DMS 273 (cell line): ENCODE measurements around the gene IMMP2L.

Experiments used
- DNase-seq: peaks from one replicate; lab custom pipeline; 2025; ENCODE audit not compliant: unreplicated experiment; lab: John Stamatoyannopoulos, UW

Gene IMMP2L

DNA sequence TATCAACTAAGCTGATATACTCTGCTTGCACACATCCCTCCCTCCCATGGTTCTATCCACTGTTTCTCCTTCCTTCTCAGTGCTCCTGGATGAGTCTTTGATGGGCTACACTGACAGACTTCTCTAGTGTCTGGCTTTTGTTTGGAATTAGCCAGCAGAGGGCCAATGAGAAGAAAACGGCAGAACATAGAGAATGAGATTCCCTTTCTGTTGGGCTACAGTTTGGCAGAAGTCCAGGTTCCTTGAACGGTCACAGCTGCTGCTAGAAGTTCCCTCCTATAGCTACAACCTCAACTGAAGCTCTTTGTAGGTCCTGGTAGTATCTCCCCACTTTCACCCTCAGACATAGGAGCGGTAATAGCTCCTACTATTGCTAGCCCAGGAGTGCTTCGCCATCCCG is 722.4 kb downstream of the IMMP2L start:
- DNase-seq, result peak; percentile 97

DNA sequence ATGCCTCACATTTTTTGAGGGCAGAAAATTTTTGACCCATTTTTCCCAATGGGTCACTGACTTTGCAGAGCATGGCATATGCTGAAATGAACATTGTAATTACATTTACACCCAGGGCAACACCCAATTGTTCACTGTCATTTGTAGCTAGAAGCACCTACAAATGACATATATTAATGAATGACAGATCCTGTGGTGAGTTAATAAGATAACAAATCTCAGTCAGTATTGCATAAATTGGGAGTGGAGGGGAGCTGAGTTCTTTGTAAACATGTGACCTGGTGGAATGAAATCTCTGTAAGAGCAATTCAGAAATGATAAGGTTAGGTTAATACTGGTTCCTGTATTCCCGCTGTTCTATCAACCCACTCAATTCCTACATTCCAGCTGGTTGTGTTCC is 726.4 kb downstream of the IMMP2L start:
- no peak for DNase-seq

DNA sequence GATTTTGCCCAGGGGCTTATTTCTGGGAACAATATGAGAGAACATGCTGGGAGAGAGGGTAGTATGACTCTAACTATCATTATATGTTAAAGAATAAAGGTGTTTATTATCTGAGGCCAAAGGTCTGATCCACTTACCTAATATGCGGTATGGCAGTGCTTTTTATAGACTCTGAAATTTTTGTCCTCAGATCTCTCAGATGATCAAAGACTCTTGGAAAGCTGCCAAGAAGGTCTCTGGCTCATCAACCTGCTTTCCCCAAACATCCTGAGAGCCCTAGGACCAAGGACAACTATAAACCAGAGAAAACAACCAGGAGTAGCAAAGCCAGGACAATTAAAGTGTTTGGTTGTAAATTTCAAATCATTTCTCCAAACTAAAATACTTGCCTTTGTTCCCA is 727.1 kb downstream of the IMMP2L start:
- DNase-seq, result peak; percentile 66

DNA sequence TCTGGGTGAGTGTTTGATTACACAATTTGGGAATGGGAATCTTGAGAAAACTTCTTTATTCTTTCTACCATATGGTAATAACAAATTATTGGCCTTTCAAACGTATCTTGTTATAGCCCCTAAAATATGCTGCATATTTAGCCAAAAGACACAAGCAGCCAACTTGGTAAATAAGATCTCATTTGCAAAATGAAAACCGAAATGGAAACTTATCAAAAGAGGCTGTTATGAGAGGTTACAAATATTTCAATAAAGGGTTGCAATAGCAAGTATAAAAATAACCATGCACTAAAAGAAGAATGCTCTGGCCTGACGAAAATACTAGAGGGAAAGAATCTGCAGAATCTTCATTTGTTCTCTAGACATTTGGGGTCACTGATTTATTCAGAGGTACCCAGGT is 730.9 kb downstream of the IMMP2L start:
- DNase-seq, result no peak

DNA sequence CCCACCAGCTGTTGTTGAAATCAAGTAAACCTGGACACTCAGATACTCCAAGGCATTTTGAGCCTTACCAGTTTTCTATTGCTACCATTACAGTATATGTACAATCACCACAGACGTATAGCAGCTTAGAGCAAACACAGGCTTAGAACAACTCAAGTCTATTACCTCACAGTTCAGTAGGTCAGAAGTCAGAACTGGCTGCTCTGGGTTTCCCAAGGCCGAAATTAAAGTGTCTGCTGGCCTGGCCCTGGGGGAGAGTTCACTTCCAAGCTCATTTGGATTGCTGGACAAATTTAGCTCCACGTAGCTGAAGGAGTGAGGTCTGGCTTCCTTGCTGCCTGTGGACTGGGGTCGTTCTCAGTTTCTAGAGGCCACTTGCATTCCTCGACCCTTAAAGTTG is 731.5 kb downstream of the IMMP2L start:
- no peak for DNase-seq

DNA sequence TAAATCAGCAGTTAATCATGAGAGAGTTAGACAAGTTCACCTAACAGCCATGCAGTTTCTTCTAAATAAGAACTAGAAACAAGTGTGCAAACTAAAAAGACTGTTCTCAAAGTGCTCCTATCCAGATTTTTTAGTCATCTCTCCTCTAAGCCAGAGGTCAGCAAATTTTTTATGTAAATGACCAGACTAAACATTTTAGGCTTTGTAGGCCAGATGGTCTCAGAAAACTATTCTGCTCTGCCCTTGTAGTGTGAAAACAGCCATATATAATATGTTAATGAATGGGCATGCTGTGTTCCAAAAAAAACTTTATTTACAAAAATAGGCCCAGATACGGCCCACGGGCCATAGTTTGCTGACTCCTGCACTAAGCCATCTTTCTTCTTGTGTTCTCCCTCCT is 734.4 kb downstream of the IMMP2L start:
- peak; percentile 37 for DNase-seq

DNA sequence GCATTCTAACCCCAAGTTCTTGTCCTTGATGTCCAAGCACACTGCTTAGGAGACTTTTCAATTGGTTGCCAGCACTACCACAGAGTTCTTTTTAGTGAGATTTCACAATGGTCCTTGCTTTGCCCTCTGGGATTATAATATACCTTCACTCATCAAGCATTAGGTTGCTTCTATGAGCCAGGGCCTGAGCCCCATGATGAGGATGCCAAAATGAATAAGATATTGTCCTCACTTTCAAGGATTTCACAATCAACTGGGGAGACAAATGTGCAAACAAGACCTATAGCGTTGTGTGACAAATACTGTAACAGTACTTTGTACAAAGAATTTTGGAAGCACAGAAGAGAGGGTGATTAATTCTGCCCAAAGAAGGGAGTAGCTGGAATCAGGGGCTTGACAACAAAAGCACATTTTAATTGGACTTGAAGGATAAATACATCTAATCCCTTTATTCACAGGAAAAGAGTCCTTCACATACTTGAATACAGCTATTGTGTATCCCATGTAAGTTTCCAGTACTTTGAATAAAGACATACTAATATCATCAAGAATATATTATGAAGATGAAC is 734.9 kb downstream of the IMMP2L start:
- DNase-seq, result no peak

DNA sequence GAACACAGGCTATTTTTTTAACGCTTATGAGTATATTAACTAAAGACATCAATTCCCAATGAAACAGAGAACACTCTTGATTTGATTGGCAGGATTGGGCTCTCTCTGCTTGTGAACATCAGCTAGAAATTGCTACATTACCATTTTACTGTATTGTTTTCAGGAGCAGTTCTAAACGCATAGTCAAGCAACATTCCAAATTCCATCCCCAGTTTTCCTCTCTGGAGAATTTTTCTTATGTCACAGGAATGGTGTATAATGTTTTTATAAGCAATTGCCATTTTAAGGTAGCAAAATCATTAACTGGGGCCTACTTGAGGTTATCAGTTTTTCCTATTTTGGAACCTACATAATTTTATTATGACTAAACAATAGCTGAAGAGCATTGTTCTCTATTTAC is 748.3 kb downstream of the IMMP2L start:
- no peak for DNase-seq

DNA sequence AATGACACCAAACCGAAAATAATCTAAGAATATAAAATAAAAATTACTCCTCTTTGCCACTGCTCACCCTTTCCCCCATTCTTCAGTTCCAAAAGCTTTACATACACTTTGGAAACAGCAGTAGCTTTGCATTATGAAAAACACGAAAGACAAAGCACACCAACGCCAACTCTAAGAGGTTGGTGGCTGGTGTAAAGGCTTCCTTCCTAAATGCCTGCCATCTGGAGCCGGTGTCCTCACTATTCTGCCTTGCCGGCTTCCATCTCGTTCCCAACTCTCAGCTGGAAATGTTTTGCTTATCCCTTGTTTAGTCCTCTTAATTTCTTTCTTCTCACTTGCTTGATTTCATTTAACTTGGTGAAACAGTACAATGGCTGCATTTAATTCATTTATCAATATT is 752.5 kb downstream of the IMMP2L start:
- DNase-seq, result peak; percentile 77

DNA sequence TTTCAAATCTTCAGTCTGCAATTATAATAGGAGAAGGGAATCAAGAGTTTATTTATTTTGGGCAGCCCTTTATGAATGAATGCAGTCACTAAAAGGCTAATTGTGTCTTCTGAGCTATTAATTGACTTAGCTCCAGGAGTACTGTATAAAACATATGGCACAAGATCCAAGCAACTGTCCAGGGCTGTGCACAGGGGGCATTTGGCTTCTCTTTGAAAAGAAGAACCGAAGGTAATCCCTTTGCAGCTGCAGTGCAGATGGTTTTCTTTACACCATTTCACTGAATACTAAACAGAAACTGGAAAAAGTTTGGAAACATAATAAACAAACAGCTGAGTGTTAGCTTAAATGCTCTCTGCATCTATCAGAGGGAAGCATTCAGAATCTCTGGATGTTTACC is 753.9 kb downstream of the IMMP2L start:
- peak; percentile 90 for DNase-seq

DNA sequence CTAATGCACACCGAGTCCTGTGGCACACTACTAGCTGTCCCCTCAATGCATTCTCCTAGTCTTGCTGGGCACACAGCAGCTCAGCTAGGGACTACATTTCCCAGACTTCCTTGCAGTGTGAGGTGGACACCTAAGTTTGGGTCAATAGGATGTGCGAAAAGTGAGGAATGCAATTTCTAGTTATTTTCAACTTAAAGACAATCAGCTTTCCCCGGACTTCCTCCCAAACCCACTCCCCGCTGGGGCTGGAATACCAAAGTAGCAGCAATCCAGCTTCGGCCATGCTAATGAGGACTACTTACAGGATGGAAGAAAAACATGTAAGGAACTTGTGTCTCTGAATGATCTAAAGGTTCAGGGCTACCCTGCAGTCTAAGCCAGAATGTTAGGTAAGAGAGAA is 757.8 kb downstream of the IMMP2L start:
- no peak for DNase-seq

DNA sequence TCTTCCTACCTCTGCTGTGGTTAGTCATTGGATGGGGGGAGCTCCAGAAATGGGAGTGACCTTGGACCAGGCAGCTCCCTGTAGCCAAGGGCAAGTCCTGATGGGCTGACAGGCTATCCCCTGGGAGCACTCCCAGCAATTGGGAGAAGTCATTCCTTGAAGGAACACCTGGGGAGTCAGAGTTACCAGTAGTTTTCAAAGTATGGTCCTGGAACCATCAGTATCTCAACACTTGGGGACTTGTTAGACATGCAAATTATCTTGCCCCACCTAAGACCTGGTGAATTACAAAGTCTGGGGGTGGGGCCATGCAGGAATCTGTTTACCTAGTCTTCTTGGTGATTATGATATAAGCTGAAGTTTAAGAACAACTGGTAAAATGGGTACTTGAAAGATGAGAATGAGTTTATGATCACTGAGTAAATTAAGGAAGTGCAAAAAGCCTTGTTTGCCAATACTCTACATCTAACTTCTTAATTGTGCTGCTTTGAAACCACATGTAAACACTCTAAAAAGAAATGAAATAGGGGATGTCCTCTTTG is 758.6 kb downstream of the IMMP2L start:
- no peak for DNase-seq

DNA sequence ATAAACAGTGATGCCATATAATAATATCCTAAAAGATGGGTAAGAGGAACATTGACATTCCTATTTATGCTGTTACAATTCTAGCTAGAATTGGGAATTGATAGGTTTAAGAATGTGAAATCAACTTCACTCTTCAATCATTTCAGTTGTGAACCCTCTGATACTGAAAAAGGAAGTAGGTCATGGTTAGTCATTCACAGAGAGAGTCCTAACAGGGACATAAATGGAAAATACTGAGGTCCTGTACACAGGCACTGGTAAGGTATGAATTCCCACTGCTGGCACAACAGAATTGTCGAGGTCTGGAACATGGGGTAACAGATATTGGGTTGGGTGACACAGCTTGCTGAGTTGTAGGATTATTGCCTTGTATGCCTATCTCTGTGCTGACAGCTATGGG is 760.8 kb downstream of the IMMP2L start:
- no peak for DNase-seq

DNA sequence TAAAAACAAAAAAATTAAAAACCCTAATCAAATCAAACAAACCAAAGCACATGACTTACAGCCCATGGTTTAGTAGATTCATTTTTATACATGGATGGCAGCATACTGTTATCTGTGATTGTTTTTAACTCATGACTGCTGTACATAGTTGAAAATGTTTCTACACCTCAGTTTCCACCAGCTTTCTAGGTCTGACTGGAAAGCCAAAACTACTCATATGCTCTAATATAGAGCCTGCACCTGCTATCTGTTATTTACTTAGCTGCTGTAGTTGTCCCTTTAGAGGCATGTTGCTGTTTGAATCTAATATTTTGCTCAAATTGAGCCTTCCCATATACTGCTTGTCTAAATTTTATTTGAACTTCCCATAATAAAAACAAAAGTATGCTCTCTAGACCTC is 761.3 kb downstream of the IMMP2L start:
- no peak for DNase-seq

DNA sequence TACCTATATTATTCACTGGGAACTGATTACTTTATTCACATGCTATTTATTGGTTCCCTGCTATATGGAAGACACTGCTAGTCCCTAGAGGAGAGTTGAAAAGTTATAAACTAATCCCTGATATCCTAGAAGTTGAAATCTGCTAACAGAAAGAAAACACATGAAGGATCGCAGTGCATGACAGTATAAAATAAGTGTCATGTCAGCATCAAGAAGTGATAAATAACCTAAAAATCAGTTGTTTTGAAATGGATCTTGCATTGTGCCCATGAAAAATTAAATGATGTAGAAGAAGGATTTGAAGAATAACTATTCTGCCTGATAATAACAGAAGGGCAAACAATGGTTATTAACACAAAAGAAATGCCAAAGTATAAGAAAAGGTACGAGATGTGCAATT is 764.6 kb downstream of the IMMP2L start:
- no peak for DNase-seq

DNA sequence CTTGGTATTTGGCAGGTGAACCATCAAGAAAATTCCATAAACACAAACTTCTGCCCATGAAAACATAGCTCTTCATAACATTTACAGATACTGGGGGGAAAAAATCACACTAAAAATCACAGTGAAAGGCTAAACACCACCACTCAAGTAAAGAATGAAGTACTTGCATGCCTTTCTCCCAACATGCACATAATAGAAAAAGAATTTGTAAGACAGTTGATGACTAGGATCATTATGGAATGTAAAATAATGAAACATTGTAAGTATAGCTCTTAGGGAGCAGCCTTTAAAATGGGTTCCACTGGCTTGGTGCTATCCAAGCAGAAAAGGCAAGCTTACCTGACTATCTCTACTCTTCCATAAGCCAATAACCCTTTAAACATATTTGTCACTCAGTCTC is 771.3 kb downstream of the IMMP2L start:
- DNase-seq, result no peak

DNA sequence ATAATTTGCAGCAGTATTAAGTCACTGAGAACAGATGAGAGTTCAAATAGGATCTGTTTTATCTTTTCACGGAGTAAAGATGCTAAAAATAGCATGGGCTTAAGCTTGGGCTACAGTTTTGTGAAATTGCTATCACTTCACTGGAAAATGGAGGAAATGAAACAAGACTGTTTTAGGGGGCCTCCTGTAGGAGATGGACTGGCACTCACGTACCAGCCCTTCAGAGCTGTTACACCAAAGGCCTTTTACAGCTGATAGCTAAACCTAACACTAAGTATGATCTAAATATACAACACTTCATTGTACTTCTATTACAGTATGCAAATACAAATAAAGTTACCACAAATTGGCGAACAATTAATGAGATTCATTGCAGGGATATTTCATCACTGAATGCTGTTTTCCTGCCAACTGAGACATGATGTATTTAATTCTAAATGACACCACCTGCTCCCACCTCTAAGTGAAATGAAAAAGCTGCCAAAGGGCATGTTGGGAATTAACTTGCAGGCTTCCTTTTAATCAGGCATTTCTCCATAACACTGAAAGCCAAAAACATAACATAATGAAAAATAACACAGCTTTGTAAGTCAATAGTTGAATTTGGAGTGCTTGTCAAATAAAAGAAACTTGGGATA is 775.8 kb downstream of the IMMP2L start:
- DNase-seq, result peak; percentile 89

DNA sequence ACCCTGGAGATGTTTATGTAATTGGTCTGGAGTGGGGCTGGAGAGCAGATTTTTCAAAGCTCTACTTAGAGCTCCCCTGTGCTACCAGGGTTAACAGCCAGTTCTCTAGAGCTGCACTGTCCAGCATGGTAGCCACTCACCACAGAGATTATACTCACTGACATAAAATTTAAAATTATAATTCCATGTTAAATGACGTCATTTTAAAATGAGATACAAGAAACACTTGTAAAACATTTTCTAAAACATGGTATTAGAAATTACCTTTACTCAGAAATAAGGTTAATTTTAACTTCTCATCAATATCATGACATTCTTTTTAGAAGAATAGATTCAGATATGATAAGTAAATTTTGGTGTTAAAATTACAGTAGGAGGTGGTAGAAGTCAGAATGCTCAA is 777.5 kb downstream of the IMMP2L start:
- DNase-seq, result no peak

DNA sequence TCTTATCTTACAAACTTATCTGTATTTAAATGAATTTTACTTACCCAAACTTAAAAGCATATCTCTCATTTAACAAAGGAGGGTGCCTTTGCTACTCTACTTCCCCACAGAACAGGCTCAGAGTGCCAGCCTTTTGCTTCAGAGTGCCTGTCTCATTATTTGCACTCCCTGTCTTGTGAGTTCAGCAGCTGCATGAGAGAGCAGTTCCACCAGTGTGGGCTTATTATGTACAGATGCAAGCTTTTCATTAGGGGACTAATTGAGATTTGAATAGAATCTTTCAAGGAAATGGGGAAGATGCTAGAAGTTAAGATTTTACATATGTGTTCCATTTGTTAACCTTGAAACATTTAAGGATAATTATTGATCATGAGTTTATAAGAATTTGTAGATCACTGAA is 781.6 kb downstream of the IMMP2L start:
- peak; percentile 28 for DNase-seq

DNA sequence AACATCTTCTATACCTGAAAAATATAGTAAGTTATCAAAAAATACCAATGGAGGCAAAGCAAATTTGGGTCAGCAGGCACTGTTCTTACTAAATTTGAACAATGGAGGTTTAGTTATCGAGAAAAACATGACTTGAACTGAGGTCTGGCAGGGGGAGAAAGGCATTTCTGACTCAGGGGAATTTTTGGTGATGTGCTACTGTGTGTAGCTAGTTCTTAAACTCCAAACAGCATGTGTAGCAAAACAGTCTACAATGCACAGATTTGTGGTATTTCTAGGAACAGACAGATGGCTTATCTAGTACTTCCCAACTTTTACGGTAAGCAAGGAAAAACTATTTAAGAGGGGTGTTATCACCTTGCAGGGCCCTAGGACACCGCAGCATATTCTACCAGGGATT is 783.0 kb downstream of the IMMP2L start:
- DNase-seq, result no peak

DNA sequence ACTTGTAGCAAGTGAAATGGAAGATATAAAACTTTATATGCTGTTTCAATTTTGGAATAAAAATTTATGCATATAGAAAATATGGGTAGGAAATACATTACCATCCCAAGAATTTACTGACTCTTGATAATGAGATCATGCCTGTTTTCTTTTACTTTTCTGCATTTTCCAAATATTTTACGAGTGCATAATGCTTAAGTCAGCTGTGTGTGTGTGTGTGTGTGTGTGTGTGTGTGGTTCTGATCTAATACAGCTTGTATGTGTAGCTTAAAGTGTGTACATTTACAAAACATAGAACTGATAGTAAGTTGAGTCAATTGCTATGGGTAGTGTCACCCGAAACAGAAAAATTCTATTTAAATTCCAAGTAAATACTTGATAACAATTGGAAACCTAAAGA is 787.2 kb downstream of the IMMP2L start:
- DNase-seq, result no peak

DNA sequence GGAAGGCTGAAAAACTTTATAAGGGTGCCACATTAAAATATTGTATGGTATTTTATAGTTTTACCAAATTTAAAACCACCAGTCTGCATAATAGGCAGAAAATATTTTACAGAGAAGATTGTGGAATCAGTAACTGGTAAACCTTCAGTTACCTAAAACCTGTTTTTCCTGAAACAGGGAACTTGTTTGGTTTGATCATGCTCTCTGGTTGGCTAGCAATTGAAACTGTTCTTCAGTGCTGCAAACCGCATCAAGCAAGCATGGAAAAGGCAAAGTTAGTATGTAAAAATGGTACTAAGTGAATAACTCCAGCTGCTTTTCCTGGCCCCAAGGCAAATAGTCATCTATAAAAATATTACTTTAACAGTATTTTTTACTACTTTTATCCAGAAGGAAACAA is 788.2 kb downstream of the IMMP2L start:
- DNase-seq, result no peak

DNA sequence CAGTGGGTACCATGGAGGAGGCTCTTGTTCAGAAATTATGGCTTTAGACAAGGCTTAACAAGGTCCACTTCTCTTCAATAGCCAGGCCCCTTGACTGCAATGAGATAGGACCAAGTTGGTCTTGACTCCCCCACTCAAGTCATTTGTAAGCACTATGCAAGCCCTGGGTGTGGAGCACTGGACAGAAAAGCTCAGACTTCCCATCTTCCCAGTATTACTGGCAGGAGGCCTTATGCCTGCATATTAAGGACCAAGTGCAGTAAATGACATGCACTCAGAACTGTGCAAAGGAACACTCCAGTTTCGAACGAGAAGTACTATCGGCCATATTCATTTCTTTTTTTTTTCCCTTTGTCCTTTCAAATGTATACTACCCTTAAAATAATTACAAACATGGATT is 789.7 kb downstream of the IMMP2L start:
- DNase-seq, result no peak
